NCI-H460 (cell line): ENCODE data around the gene AMPD1. TPM values are rescaled to one million over a fixed set of nuclear protein-coding genes. Genes with fewer than 3 reads are reported as not detected.

Experiments
- DNase-seq: peaks from one replicate; pipeline ENCODE4 v3.0.0-alpha.2; 2016; ENCODE audit warnings: low read depth; ENCODE audit errors: extremely low read depth
- small RNA-seq, 2 experiments: library from RNA; depleted of rRNA; stranded (forward); fragments of <200 nt; gene quantifications; one replicate each; pipeline ENCODE3, GENCODE V24; 2014
- total RNA-seq: library from RNA; depleted of rRNA; stranded (reverse); fragments of >200 nt; shearing (Covaris generic); gene quantifications from 2 replicates; pipeline ENCODE4 v1.2.3, GENCODE V29; 2014; rRNA removed

The AMPD1 gene
- total RNA-seq, 1 experiment from 2014 or later = not detected

- no peak for DNase-seq
Measured at GRCh38 chr1:114651893-114652292, 43.5 kb downstream of the AMPD1 start.

- no peak for DNase-seq
Measured at GRCh38 chr1:114648503-114648902, 46.8 kb downstream of the AMPD1 start.

GRCh38 chr1:114641377-114641776 is 54.0 kb downstream of the AMPD1 start:
- DNase-seq = no peak

GRCh38 chr1:114638910-114639309 is 56.4 kb downstream of the AMPD1 start:
- no peak for DNase-seq

- no peak for DNase-seq
Measured at GRCh38 chr1:114632427-114632826, 62.9 kb downstream of the AMPD1 start.

GRCh38 chr1:114627107-114627506 is 68.2 kb downstream of the AMPD1 start:
- peak; percentile 67 for DNase-seq

GRCh38 chr1:114623364-114623763 is 72.0 kb downstream of the AMPD1 start:
- no peak for DNase-seq

Small RNAs within 50 kb of the gene (small RNA-seq; reads per million reads assigned to genes)
- gene RN7SL432P (0 reads per million in 2 experiments), gene RNY1P13 (0 to 0.18 reads per million in 2 experiments)

Other genes starting within 250 kb of the AMPD1 start
- gene TRIM33, start 184.3 kb downstream of the AMPD1 start, total RNA-seq = 15.2 and 18.4 TPM in 2 replicates
- gene BCAS2, start 113.9 kb downstream of the AMPD1 start, total RNA-seq = 34.9 and 36.2 TPM in 2 replicates
- gene DENND2C, start 25.5 kb downstream of the AMPD1 start, total RNA-seq = 1.9 and 3.1 TPM in 2 replicates
- gene NRAS, start 21.2 kb upstream of the AMPD1 start, total RNA-seq = 65.0 and 68.4 TPM in 2 replicates
- 300 and 328 TPM in 2 replicates for gene CSDE1, start 62.4 kb upstream of the AMPD1 start, total RNA-seq
- gene SIKE1, start 85.1 kb upstream of the AMPD1 start, total RNA-seq = 58.1 and 59.0 TPM in 2 replicates
- gene SYCP1, start 159.3 kb upstream of the AMPD1 start, total RNA-seq = not detected in 2 replicates